ENCODE data around the gene SULT4A1.

DNA sequence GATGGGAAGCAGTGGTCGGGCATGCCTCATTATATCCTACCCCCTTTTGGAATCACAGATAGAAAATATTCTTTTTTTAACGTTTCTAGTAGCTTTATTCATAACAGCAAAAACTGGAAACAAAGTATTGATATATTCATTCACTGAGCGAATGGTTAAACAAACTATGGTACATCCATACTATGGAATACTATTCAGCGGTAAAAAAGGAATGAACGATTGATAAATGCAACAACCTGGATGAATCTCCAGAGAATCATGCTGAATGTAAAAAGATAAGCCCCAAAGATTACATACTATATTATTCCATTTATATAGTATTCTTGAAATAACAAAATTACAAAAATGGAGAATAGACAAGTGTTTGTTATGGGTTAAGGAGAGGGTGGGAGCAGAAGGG is 7.5 kb upstream of the SULT4A1 start:
- TF ChIP-seq ZNF565 (CRISPR knock-in tag; conservative IDR thresholded peaks at IDR 0.05; ENCODE audit: low read depth) (no peak), ESRRG (CRISPR knock-in tag; IDR thresholded peaks at IDR 0.05) (no peak), PATZ1 (CRISPR knock-in tag; IDR thresholded peaks at IDR 0.05; ENCODE audit: borderline replicate concordance) (no peak)
